Measurements from ENCODE around the gene HPS4.

DNA sequence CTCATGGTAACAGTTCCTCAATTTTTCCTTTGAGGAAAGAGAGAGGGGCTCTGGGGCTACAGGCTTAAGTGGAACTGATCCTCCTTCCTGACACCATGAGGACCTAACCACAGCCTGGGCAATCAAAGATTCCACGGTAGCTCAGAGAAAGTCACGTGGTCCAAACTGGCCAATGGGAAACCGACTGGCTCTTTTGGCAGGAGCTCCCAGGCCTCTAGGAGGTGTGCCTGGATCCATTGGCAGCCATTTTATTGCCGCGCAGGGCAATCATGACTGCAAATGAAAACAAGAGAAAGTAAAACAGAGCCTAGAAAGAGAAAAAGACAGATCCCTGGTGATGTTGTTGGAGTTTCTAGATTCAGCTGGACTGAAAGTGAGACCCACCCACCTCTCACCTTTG, 81.9 kb downstream of the HPS4 start:
- TF ChIP-seq, protein P1, sequence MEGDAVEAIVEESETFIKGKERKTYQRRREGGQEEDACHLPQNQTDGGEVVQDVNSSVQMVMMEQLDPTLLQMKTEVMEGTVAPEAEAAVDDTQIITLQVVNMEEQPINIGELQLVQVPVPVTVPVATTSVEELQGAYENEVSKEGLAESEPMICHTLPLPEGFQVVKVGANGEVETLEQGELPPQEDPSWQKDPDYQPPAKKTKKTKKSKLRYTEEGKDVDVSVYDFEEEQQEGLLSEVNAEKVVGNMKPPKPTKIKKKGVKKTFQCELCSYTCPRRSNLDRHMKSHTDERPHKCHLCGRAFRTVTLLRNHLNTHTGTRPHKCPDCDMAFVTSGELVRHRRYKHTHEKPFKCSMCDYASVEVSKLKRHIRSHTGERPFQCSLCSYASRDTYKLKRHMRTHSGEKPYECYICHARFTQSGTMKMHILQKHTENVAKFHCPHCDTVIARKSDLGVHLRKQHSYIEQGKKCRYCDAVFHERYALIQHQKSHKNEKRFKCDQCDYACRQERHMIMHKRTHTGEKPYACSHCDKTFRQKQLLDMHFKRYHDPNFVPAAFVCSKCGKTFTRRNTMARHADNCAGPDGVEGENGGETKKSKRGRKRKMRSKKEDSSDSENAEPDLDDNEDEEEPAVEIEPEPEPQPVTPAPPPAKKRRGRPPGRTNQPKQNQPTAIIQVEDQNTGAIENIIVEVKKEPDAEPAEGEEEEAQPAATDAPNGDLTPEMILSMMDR (IDR thresholded peaks at IDR 0.05): no peak
- TF ChIP-seq POLR2A (IDR thresholded peaks at IDR 0.05): no peak
- no peak for TF ChIP-seq POLR2AphosphoS5 (IDR thresholded peaks at IDR 0.05; ENCODE audit: insufficient read depth in 1 of 2, low read depth in 1 of 2)
